Measurements from ENCODE around the gene NBPF1.
"Not testable (repeated sequence)": the region's sequence is repeated elsewhere in the genome, so short reads cannot be mapped to it uniquely, and the experiment has no call there.

The NBPF1 gene

DNA sequence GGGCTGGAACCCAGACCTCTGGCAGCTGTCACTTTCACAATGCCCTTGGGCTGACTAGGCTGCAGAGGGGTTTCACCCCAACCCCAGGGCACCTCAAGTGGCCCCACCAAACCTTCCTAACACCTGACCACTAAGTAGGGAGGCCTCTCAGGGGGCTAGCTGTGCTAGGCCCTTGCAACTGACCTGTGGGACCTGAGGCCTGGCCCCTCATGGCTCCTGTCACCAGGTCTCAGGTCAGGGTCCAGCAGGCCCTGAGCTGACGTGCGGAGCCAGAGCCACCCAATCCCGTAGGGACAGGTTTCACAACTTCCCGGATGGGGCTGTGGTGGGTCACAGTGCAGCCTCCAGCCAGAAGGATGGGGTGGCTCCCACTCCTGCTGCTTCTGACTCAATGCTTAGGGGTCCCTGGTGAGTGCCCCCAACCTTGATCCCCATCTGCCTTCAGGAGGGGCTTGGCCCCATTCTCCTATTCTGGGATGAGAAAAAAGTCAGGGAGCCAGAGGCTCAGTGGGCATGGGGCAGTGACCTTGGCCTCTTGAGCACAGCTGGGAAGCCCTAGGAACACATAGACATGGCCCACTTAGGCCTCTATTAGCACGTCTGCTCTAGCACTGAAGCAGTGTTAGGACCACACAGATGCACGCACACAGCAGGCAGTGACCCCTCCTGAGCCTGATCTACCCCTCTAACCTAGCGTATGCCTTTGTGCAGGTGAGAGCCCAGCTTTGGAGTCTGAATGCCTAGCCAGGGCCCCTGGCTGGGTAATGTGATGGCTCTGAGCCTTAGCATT lies 32.1 kb upstream of the NBPF1 start:
- H3K4me3 ChIP-seq (replicated peaks; ENCODE audit: low read depth, low read length); H3K36me3 ChIP-seq (ENCODE audit: control insufficient read depth, insufficient read depth, low read length); H3K27me3 ChIP-seq (replicated peaks; ENCODE audit: control insufficient read depth, insufficient read depth, low read length); DNase-seq (ENCODE audit: extremely low read depth, insufficient read length): not testable (repeated sequence)

DNA sequence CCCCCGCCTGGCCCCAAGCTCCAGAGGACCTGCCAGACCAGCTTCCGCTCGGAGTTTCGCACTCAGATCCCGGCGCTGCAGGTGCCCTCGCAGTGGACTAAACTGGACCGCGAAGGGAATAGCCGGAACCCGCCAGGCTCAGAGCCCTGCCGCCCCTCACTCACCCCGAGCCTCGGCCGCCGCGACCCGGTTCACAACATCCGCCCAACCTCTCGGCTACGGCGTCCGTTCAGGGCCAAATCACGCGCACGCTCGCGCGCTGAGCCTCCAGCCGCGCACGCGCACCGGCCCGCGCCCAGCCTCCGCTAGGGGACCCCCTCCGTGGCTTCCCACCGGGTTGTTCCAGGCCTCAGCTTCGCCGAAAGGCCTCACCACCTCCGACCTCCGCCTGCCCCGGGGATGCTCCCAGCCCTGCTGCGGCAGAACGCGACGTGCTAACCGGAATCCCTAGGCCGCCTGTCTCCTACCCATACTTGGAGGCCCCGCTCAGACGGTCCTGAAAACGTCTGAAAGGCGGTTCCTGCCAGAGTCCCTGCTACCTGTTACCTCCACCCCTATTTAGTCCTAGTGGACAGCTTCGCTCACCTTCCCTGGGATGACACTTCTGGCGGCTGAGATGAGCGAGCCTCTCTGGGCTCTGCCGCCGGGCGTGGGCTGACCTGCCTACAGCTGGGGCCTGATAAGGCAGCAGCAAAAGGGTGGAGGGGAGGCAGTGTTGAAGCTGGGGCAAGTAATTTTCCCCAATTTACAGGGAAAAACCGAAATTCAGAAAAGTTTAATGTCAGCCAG lies 31.3 kb upstream of the NBPF1 start:
- H3K36me3 ChIP-seq (ENCODE audit: control insufficient read depth, insufficient read depth, low read length); H3K27me3 ChIP-seq (replicated peaks; ENCODE audit: control insufficient read depth, insufficient read depth, low read length): not testable (repeated sequence)
- peak; percentile 98 for DNase-seq (ENCODE audit: extremely low read depth, insufficient read length)
- TF ChIP-seq, protein P1, sequence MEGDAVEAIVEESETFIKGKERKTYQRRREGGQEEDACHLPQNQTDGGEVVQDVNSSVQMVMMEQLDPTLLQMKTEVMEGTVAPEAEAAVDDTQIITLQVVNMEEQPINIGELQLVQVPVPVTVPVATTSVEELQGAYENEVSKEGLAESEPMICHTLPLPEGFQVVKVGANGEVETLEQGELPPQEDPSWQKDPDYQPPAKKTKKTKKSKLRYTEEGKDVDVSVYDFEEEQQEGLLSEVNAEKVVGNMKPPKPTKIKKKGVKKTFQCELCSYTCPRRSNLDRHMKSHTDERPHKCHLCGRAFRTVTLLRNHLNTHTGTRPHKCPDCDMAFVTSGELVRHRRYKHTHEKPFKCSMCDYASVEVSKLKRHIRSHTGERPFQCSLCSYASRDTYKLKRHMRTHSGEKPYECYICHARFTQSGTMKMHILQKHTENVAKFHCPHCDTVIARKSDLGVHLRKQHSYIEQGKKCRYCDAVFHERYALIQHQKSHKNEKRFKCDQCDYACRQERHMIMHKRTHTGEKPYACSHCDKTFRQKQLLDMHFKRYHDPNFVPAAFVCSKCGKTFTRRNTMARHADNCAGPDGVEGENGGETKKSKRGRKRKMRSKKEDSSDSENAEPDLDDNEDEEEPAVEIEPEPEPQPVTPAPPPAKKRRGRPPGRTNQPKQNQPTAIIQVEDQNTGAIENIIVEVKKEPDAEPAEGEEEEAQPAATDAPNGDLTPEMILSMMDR (IDR thresholded peaks at IDR 0.05; ENCODE audit: insufficient read depth, low read length, poor library complexity, severe bottlenecking): peak; percentile 64
- peak overlapping the region; percentile 93 for H3K4me3 ChIP-seq (replicated peaks; ENCODE audit: low read depth, low read length)

DNA sequence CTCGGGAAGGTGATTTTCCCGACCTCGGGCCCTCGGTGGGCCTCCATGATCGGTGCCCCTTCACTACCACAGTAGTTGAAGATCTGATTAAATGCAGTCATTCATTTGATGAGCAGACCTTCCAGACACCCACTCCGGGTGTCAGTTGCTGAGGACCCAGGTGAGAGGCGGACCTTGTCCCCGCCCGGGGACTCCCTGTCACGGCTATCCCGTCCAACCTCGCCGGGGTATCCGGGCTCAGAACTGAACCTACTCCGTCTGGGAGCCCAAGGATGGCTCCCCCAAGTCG lies 30.8 kb upstream of the NBPF1 start:
- H3K4me3 ChIP-seq (replicated peaks; ENCODE audit: low read depth, low read length): peak overlapping the region; percentile 93
- H3K36me3 ChIP-seq (ENCODE audit: control insufficient read depth, insufficient read depth, low read length): no peaks in the 10 kb centered on the region; the same call in 1 of the 2 replicates
- TF ChIP-seq, protein P1 (IDR thresholded peaks at IDR 0.05; ENCODE audit: insufficient read depth, low read length, poor library complexity, severe bottlenecking): no peak
- no peaks in the 10 kb centered on the region for H3K27me3 ChIP-seq (replicated peaks; ENCODE audit: control insufficient read depth, insufficient read depth, low read length)
- no peak for DNase-seq (ENCODE audit: extremely low read depth, insufficient read length)

DNA sequence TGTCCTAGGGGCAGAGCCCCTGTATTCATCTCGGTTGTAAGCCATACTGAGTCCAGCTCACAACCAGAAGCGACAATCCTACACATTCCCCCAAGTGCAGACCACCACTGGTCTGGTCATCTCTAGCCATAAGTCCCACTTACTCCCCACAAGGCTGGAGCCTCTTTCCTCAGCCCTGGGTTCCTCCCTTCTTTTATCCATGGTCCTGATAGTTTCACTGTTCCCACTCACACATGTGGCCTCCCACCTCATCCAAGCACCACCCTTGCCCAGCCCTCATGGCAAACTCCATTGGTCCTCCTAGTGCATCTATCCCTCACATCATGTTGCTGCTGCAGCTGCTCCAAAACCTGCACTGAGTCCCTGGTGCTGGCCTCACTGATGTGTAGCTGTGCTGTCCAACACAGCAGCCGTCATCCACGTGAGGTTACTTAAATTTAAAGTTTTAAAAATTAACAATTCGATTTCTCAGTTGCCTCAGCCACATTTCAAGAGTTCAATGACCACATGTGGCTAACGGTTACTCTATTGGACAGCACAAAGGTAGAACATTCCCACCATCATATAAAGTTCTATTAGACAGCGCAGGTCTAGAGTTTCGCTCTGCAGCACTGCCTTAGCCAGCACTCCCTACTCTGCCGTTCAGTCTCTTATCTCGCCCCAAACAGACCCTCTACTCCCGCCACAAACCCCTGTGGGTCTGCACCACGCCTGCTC lies 30.3 kb upstream of the NBPF1 start:
- H3K36me3 ChIP-seq (ENCODE audit: control insufficient read depth, insufficient read depth, low read length); DNase-seq (ENCODE audit: extremely low read depth, insufficient read length); H3K27me3 ChIP-seq (replicated peaks; ENCODE audit: control insufficient read depth, insufficient read depth, low read length): not testable (repeated sequence)
- H3K4me3 ChIP-seq (replicated peaks; ENCODE audit: low read depth, low read length): peak overlapping the region; percentile 93

DNA sequence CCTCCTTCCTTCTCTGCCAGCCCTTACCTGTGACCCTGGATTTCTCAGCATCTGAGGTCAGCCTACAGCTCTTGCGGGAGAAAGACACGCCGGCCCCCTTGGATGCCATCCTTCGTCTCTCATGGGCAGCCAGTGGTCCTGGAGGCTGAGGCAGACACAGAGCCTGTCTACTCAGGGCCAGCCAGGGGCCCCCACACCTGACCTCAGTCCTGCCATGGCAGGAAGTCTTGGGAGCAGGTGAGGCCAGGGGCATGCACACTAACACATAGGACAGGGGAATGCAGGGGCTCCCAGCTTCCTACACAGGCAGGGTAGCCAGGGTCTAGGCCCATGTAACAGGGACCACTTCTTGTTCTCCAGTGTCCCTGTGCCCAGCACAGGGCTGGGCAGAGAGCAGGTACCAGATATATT lies 29.6 kb upstream of the NBPF1 start:
- H3K36me3 ChIP-seq (ENCODE audit: control insufficient read depth, insufficient read depth, low read length); H3K27me3 ChIP-seq (replicated peaks; ENCODE audit: control insufficient read depth, insufficient read depth, low read length); DNase-seq (ENCODE audit: extremely low read depth, insufficient read length); H3K4me3 ChIP-seq (replicated peaks; ENCODE audit: low read depth, low read length): not testable (repeated sequence)

DNA sequence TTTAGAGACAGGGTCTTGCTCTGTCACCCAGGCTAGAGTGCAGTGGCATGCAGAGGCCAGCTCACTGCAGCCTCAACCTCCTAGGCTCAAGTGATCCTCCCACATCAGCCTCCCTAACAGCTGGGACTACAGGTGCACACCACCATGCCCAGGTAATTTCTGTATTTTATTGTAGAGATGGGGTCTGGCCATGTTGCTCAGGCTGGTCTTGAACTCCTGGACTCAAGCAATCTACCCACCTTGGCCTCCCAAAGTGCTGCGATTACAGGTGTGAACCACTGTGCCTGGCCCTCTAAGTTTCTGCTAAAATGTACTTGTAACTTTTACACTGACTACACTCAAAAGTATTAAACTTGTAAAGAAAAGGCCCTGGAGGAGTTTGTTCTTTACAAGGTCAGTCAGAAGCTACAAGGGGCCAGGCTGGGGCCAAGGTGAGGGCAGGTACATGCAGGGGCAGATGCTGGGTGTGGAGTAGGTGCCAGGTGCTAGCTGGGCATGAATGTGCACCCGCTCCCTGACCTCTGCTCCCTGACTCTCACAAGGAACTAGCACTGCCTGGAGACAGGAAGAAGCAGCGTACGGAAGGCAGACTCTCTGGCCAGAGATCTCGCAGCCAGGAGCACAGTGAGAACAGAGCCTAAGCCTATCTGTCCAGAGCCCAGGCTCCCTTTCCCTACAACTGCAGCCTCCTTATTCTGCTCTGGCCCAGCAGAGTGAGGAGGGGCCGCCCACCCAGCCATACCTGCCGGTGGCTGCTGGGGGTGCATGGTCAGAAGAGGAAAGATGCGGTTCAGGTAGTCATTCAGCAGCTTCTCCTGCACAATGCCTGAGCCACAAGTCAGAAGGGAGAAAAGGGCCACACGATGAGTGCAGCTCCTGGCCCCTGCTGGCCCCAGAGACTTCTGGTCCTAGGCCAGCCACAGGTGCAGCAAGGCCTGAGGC lies 28.9 kb upstream of the NBPF1 start:
- H3K27me3 ChIP-seq (replicated peaks; ENCODE audit: control insufficient read depth, insufficient read depth, low read length); H3K4me3 ChIP-seq (replicated peaks; ENCODE audit: low read depth, low read length); DNase-seq (ENCODE audit: extremely low read depth, insufficient read length); H3K36me3 ChIP-seq (ENCODE audit: control insufficient read depth, insufficient read depth, low read length): not testable (repeated sequence)

DNA sequence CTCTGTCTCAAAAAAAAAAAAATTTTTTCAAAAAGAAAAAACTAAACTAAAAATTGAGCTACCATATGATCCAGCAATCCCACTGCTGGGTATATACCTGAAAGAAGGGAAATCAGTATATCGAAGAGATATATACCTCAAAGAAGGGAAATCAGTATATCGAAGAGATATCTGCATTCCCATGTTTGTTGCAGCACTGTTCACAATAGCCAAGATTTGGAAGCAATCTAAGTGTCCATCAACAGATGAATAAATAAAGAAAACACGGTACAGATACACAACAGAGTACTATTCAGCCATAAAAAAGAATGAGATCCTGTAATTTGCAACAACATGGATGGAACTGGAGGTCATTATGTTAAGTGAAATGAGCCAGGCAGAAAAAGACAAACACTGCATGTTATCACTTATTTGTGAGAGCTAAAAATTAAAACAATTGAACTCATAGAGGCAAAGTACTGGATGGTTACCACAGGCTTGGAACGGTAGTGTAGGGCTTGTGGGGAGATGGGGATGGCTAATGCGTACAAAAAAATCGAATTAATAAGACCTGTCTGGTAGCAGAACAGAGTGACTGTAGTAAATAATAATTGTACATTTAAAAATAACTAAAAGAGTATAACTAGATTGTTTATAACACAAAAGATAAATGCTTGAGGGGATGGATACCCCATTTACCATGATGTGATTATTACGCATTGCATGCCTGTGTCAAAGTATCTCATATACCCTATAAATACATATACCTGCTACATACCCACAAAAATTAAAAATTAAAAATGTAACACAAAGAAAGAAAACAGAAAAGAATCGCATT lies 28.0 kb upstream of the NBPF1 start:
- not testable (repeated sequence) for H3K4me3 ChIP-seq (replicated peaks; ENCODE audit: low read depth, low read length); H3K27me3 ChIP-seq (replicated peaks; ENCODE audit: control insufficient read depth, insufficient read depth, low read length); DNase-seq (ENCODE audit: extremely low read depth, insufficient read length); H3K36me3 ChIP-seq (ENCODE audit: control insufficient read depth, insufficient read depth, low read length)

DNA sequence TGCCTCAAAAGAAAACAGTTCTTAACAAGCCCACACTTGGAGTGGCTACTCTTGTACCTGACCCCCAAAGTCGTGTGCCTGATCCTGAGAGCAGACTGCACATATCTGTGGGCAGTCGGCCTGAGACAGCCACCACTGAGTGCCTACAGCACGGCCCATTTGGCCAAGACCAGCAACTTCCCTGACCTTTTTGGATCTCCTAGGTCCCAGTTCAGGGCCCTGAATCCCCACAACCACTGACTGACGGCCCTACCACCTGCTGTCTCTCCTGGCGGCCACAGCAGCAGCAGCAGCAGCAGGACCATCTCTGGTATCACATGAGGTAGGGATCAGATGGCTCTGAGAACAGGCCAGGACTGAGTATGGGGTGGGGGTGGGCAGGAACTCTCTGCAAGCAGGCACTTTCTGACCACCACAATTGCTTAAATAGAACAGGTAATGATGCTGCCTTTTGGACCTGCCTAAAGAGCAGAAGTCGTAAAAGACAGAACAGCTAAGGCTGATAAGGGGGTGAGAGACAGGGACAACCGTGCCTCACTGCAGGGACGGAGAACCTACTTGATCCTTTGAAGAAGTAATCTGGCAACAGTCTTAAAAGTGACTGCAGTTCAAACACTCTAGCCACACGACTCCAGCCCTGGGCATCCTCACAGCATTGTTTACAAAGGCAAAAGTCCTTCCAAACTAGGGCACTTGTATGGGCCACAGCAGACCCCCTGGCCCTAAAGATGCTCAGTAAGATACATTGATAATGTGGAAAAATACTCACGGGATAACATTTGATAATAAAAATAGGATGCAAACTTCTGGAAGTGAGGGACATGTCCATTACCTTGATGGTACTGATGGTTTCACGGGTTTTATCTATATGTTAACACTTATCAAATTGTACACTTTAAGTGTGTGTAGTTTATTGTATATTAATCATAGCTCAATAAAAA lies 26.0 kb upstream of the NBPF1 start:
- not testable (repeated sequence) for H3K36me3 ChIP-seq (ENCODE audit: control insufficient read depth, insufficient read depth, low read length); H3K4me3 ChIP-seq (replicated peaks; ENCODE audit: low read depth, low read length); DNase-seq (ENCODE audit: extremely low read depth, insufficient read length); H3K27me3 ChIP-seq (replicated peaks; ENCODE audit: control insufficient read depth, insufficient read depth, low read length)

DNA sequence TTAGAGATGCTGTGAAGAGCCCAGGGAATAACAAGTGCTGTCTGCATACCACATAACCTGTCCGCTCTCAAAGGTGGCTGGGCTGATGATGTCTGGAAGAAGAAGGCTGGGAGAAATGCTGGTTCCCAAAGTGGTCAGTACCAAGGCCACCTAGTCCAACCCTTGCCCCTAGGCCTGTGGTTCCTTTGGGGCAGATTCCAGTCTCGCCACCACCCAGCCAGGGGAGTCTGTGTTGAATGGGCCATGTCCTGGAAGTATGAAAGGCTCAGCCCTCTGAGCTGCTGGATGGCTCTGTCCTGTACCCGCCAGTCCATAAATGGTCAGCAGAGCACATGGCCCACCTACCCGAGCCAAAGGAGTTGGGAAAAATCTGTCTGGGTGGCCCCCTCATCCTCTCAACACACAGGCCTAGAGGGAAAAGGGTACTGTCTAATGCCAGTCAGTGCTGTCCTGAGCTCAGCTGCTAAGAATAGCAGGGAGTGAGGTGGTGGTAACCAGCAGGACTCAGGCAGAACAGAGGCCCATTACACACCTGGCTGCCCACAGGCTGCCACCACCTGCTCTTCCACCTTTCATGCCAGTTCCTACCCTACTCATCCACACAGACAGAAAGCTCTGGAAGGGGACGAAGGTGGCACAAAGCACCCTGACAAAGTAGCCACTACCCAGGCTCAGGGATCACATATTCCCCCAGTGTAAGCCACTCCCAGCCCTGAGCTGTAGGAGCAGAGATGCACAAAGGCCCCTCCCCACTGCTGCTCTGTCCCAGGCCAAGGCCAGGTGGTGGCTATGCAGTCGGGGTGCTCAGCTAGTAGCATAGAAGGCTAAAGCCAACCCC lies 24.8 kb upstream of the NBPF1 start:
- not testable (repeated sequence) for H3K36me3 ChIP-seq (ENCODE audit: control insufficient read depth, insufficient read depth, low read length); DNase-seq (ENCODE audit: extremely low read depth, insufficient read length); H3K27me3 ChIP-seq (replicated peaks; ENCODE audit: control insufficient read depth, insufficient read depth, low read length); H3K4me3 ChIP-seq (replicated peaks; ENCODE audit: low read depth, low read length)

Data from GM06990 (cell line).